HepG2 (cell line): ENCODE measurements around the gene SLC9A8. TPM values are rescaled to one million over a fixed set of nuclear protein-coding genes. Genes with fewer than 3 reads are reported as not detected.
A peak's percentile ranks its signal among the peaks of the same experiment; 100 is the strongest.

Experiments
- AHR ChIP-seq: IDR thresholded peaks from 2 replicates; pipeline ENCODE4 v1.6.1; 2018; ENCODE audit warnings: missing genetic modification reagents, missing compliant biosample characterization
- ARID2 ChIP-seq: sonication (generic); formaldehyde crosslinking; IDR thresholded peaks from 2 replicates; pipeline ENCODE4 v1.8.1; 2022; ENCODE audit warnings: mild to moderate bottlenecking, missing genetic modification reagents, borderline replicate concordance
- HIVEP1 ChIP-seq: sonication (generic); formaldehyde crosslinking; IDR thresholded peaks from 2 replicates; pipeline ENCODE4 v1.4.0; 2020; ENCODE audit warnings: mild to moderate bottlenecking, missing genetic modification reagents
- HNRNPK ChIP-seq: fragments of 200-400 bp; formaldehyde crosslinking; IDR thresholded peaks from 2 replicates; pipeline ENCODE4 v1.6.1; 2018; ENCODE audit warnings: low read length, low read depth, moderate library complexity, mild to moderate bottlenecking; ENCODE audit not compliant: poor library complexity, severe bottlenecking
- HOXA3 ChIP-seq: sonication (generic); formaldehyde crosslinking; IDR thresholded peaks from 2 replicates; pipeline ENCODE4 v1.5.0; 2020; ENCODE audit warnings: missing genetic modification reagents
- KLF9 ChIP-seq: IDR thresholded peaks from 2 replicates; pipeline ENCODE4 v1.6.1; 2016; ENCODE audit warnings: low read depth
- MLLT10 ChIP-seq: sonication (generic); formaldehyde crosslinking; IDR thresholded peaks from 2 replicates; pipeline ENCODE4 v1.4.0; 2020; ENCODE audit warnings: missing genetic modification reagents
- PBX2 ChIP-seq: IDR thresholded peaks from 2 replicates; pipeline ENCODE4 v1.6.1; 2016; ENCODE audit warnings: control low read depth
- PRDM4 ChIP-seq: sonication (generic); formaldehyde crosslinking; IDR thresholded peaks from 2 replicates; pipeline ENCODE4 v1.9.0; 2021; ENCODE audit warnings: missing genetic modification reagents, borderline replicate concordance
- RBM22 ChIP-seq: fragments of 200-400 bp; formaldehyde crosslinking; optimal IDR thresholded peaks from 2 replicates; pipeline ENCODE3; 2017; ENCODE audit warnings: mild to moderate bottlenecking, low read length, moderate library complexity
- XRCC5 ChIP-seq: fragments of 200-400 bp; formaldehyde crosslinking; optimal IDR thresholded peaks from 2 replicates; pipeline ENCODE3; 2017; ENCODE audit warnings: mild to moderate bottlenecking, low read length
- ZNF224 ChIP-seq: sonication (generic); formaldehyde crosslinking; IDR thresholded peaks from 2 replicates; pipeline ENCODE4 v1.5.0; 2020; ENCODE audit warnings: mild to moderate bottlenecking, missing genetic modification reagents
- ZNF24 ChIP-seq: fragments of 450-650 bp; IDR thresholded peaks from 2 replicates; pipeline ENCODE4 v1.6.1; 2017; ENCODE audit warnings: antibody characterized with exemption, mild to moderate bottlenecking
- ZNF263 ChIP-seq: sonication (generic); formaldehyde crosslinking; IDR thresholded peaks from 2 replicates; pipeline ENCODE4 v1.4.0; 2020; ENCODE audit warnings: missing genetic modification reagents
- ZNF503 ChIP-seq: sonication (generic); formaldehyde crosslinking; IDR thresholded peaks from 2 replicates; pipeline ENCODE4 v1.4.0; 2020; ENCODE audit warnings: missing genetic modification reagents
- ZNF543 ChIP-seq: sonication (generic); formaldehyde crosslinking; IDR thresholded peaks from 2 replicates; pipeline ENCODE4 v1.4.0; 2020; ENCODE audit warnings: mild to moderate bottlenecking, missing genetic modification reagents
- polyA plus RNA-seq, 8 experiments: library from polyadenylated mRNA; depleted of rRNA in 3 of 8; stranded (reverse) in 7 of 8; unstranded in 1 of 8; fragments of >200 nt; fragmentation: Illumina TruSeq in 4 of 8; extraction: Trizol in 4 of 8; gene quantifications; 2 replicates each; pipeline versions ENCODE4 v1.2.1 to v1.2.3, GENCODE V29; 2011 to 2016; ENCODE audit warnings: low read depth in 4 of 8, missing spikeins in 1 of 8, mixed read lengths in 1 of 8; ENCODE audit not compliant: insufficient read depth in 1 of 8
- total RNA-seq, 5 experiments: library from RNA; depleted of rRNA; stranded (reverse); fragments of >200 nt; fragmentation: Illumina TruSeq; extraction: Trizol; gene quantifications; 2 replicates each; pipeline ENCODE4 v1.2.3, GENCODE V29; 2016; ENCODE audit warnings: low read depth in 1 of 5
- TF ChIP-seq, protein P1 (sequence below): sonication (generic); formaldehyde crosslinking; IDR thresholded peaks from 2 replicates; pipeline ENCODE4 v1.5.0; 2020; ENCODE audit warnings: mild to moderate bottlenecking, missing genetic modification reagents
- TF ChIP-seq, protein P2 (sequence below): sonication (generic); formaldehyde crosslinking; conservative IDR thresholded peaks from 2 replicates; pipeline ENCODE4 v1.8.0; 2022; ENCODE audit warnings: mild to moderate bottlenecking, moderate library complexity, missing genetic modification reagents

The SLC9A8 gene
- total and polyA plus RNA-seq, 2 of the 13 experiments (the other 11 are each of a cell fraction or from before 2014, with no cell fraction given), result 4.1 to 7.4 TPM

- TF ChIP-seq ZNF24, result no peak
- TF ChIP-seq ZNF543, result peak; percentile 94
- peak; percentile 72 for TF ChIP-seq HNRNPK
- TF ChIP-seq AHR (CRISPR knock-in tag), result no peak; the same call in 1 of the 2 replicates
- peak; percentile 69; the same call in 1 of the 2 replicates for TF ChIP-seq ZNF503 (CRISPR knock-in tag)
- no peak for TF ChIP-seq MLLT10 (CRISPR knock-in tag)
- TF ChIP-seq ZNF224 (CRISPR knock-in tag), result no peak
- no peak for TF ChIP-seq PBX2 (CRISPR knock-in tag)
- TF ChIP-seq RBM22, result peak; percentile 41
- TF ChIP-seq PRDM4 (CRISPR knock-in tag), result no peak; the same call in 1 of the 2 replicates
- TF ChIP-seq, protein P1, sequence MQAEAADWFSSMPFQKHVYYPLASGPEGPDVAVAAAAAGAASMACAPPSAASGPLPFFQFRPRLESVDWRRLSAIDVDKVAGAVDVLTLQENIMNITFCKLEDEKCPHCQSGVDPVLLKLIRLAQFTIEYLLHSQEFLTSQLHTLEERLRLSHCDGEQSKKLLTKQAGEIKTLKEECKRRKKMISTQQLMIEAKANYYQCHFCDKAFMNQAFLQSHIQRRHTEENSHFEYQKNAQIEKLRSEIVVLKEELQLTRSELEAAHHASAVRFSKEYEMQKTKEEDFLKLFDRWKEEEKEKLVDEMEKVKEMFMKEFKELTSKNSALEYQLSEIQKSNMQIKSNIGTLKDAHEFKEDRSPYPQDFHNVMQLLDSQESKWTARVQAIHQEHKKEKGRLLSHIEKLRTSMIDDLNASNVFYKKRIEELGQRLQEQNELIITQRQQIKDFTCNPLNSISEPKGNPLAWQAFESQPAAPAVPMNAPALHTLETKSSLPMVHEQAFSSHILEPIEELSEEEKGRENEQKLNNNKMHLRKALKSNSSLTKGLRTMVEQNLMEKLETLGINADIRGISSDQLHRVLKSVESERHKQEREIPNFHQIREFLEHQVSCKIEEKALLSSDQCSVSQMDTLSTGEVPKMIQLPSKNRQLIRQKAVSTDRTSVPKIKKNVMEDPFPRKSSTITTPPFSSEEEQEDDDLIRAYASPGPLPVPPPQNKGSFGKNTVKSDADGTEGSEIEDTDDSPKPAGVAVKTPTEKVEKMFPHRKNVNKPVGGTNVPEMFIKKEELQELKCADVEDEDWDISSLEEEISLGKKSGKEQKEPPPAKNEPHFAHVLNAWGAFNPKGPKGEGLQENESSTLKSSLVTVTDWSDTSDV (CRISPR knock-in tag), result no peak
- TF ChIP-seq, protein P2, sequence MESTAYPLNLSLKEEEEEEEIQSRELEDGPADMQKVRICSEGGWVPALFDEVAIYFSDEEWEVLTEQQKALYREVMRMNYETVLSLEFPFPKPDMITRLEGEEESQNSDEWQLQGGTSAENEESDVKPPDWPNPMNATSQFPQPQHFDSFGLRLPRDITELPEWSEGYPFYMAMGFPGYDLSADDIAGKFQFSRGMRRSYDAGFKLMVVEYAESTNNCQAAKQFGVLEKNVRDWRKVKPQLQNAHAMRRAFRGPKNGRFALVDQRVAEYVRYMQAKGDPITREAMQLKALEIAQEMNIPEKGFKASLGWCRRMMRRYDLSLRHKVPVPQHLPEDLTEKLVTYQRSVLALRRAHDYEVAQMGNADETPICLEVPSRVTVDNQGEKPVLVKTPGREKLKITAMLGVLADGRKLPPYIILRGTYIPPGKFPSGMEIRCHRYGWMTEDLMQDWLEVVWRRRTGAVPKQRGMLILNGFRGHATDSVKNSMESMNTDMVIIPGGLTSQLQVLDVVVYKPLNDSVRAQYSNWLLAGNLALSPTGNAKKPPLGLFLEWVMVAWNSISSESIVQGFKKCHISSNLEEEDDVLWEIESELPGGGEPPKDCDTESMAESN (CRISPR knock-in tag), result peak; percentile 73
- peak; percentile 78 for TF ChIP-seq ARID2 (CRISPR knock-in tag)
- TF ChIP-seq ZNF263 (CRISPR knock-in tag), result peak; percentile 71
- TF ChIP-seq KLF9 (CRISPR knock-in tag), result no peak
- no peak for TF ChIP-seq XRCC5
- peak; percentile 93 for TF ChIP-seq HIVEP1 (CRISPR knock-in tag)
- TF ChIP-seq HOXA3, result peak; percentile 90
Measured at GRCh38 chr20:49812507-49813304, at the start of gene SLC9A8 (continued).
